PC-9 (cell line): ENCODE measurements around the gene UGT1A7. TPM values are rescaled to one million over a fixed set of nuclear protein-coding genes. Genes with fewer than 3 reads are reported as not detected.
"Not testable (repeated sequence)": the region's sequence is repeated elsewhere in the genome, so short reads cannot be mapped to it uniquely, and the experiment has no call there.

Source experiments
- BruUV-seq: library from RNA; stranded (reverse); fragments of 400-500 nt; replicated peaks from 2 replicates; lab custom pipeline; 2021; lab: Mats Ljungman, UMichigan
- CTCF ChIA-PET: fragments of 300-600 bp; sonication (Branson Sonifier 250); formaldehyde crosslinking; loops from one replicate; lab custom pipeline; 2022; ENCODE audit warnings: antibody characterized with exemption; lab: Charles Lee
- POLR2A ChIA-PET: fragments of 300-600 bp; sonication (Branson Sonifier 250); formaldehyde crosslinking; loops from one replicate; lab custom pipeline; 2022; ENCODE audit warnings: antibody characterized with exemption; ENCODE audit not compliant: unreplicated experiment; lab: Charles Lee
- DNase-seq, 2 experiments: peaks; one replicate each; pipeline versions ENCODE4 v3.0.0 to v3.0.0-alpha.2; 2015 to 2022; ENCODE audit warnings: mixed read lengths in 1 of 2
- H2AFZ ChIP-seq: fragments of 200-600 bp; sonication (generic); 2 replicates; pipeline ENCODE4 v1.8.1; 2017; ENCODE audit warnings: antibody characterized with exemption
- H3F3A ChIP-seq: fragments of 200-600 bp; sonication (generic); 2 replicates; pipeline ENCODE4 v1.8.1; 2017; ENCODE audit warnings: antibody characterized with exemption, mild to moderate bottlenecking, low read depth; ENCODE audit not compliant: insufficient read depth
- H3K27ac ChIP-seq: fragments of 200-600 bp; sonication (generic); 2 replicates; pipeline ENCODE4 v1.6.1; 2016; ENCODE audit warnings: mixed run types
- H3K27me3 ChIP-seq: fragments of 200-600 bp; sonication (generic); 2 replicates; pipeline ENCODE4 v1.6.1; 2016; ENCODE audit warnings: low read depth, mixed run types; ENCODE audit not compliant: insufficient read depth
- H3K36me3 ChIP-seq: fragments of 200-600 bp; sonication (generic); 2 replicates; pipeline ENCODE4 v1.6.1; 2016; ENCODE audit warnings: low read depth, mixed run types
- H3K4me1 ChIP-seq: fragments of 200-600 bp; sonication (generic); replicated peaks from 2 replicates; pipeline ENCODE4 v1.6.1; 2016; ENCODE audit warnings: mixed run types; ENCODE audit not compliant: insufficient read depth
- H3K4me2 ChIP-seq: fragments of 200-600 bp; sonication (generic); 2 replicates; pipeline ENCODE4 v1.6.1; 2017; ENCODE audit warnings: mixed run types
- H3K4me3 ChIP-seq: fragments of 200-600 bp; sonication (generic); 2 replicates; pipeline ENCODE4 v1.6.1; 2016; ENCODE audit warnings: mixed run types
- H3K79me2 ChIP-seq: fragments of 200-600 bp; sonication (generic); 2 replicates; pipeline ENCODE4 v1.6.1; 2017; ENCODE audit warnings: low read depth, mixed run types
- H3K9me2 ChIP-seq: fragments of 200-600 bp; sonication (generic); 2 replicates; pipeline ENCODE4 v1.8.1; 2017; ENCODE audit warnings: mild to moderate bottlenecking; ENCODE audit not compliant: insufficient read depth
- H3K9me3 ChIP-seq: fragments of 200-600 bp; sonication (generic); 2 replicates; pipeline ENCODE4 v1.8.1; 2016; ENCODE audit warnings: low read depth; ENCODE audit not compliant: insufficient read depth
- H4K20me1 ChIP-seq: fragments of 200-600 bp; sonication (generic); 2 replicates; pipeline ENCODE4 v1.8.1; 2017; ENCODE audit not compliant: insufficient read depth
- EZH2 ChIP-seq: fragments of 200-600 bp; sonication (generic); IDR thresholded peaks from 2 replicates; pipeline ENCODE4 v1.8.0; 2017; ENCODE audit warnings: antibody characterized with exemption, low read depth
- intact Hi-C: fragments of 100-400 bp; cut with micrococcal nuclease; formaldehyde crosslinking; loops from one replicate; pipeline ENCODE4 v1.10.0; 2022; ENCODE audit not compliant: unreplicated experiment
- total RNA-seq: library from RNA; stranded (reverse); gene quantifications from 2 replicates; pipeline ENCODE4 v1.2.3, GENCODE V29; 2021
- TF ChIP-seq, protein P1 (sequence below): fragments of 200-600 bp; sonication (generic); conservative IDR thresholded peaks from 2 replicates; pipeline ENCODE4 v1.6.1; 2017; ENCODE audit warnings: mixed run types, antibody characterized with exemption, mild to moderate bottlenecking, moderate library complexity

The UGT1A7 gene
- total RNA-seq, 1 experiment from 2014 or later, result 20.3 TPM

- DNase-seq, result peak in 1 of 2 experiments; percentile 23
- Histone ChIP-seq H3K4me2 (no peak overlapping the region), H3K4me1 (no peaks in the 10 kb centered on the region), H3F3A (peaks cover 45% of the 10 kb centered on the region), H4K20me1 (peaks cover 13% of the 10 kb centered on the region), H3K79me2 (peaks cover 95% of the 10 kb centered on the region), H3K27ac (no peak overlapping the region), H3K9me2 (no peaks in the 10 kb centered on the region), H3K27me3 (no peaks in the 10 kb centered on the region), H3K36me3 (peaks cover 84% of the 10 kb centered on the region), H3K9me3 (peaks cover 9% of the 10 kb centered on the region), H3K4me3 (no peak overlapping the region), H2AFZ (no peak overlapping the region)
- CTCF ChIA-PET, result no interaction called here
- POLR2A ChIA-PET, result interaction anchor here (0.7 kb wide), 1 partner anchor 50 kb away, joined by 11 read pairs; no protein-coding TSS in a partner anchor
- no TSS peak for BruUV-seq
- intact Hi-C loops, result no loop called here
- TF ChIP-seq, protein P1, sequence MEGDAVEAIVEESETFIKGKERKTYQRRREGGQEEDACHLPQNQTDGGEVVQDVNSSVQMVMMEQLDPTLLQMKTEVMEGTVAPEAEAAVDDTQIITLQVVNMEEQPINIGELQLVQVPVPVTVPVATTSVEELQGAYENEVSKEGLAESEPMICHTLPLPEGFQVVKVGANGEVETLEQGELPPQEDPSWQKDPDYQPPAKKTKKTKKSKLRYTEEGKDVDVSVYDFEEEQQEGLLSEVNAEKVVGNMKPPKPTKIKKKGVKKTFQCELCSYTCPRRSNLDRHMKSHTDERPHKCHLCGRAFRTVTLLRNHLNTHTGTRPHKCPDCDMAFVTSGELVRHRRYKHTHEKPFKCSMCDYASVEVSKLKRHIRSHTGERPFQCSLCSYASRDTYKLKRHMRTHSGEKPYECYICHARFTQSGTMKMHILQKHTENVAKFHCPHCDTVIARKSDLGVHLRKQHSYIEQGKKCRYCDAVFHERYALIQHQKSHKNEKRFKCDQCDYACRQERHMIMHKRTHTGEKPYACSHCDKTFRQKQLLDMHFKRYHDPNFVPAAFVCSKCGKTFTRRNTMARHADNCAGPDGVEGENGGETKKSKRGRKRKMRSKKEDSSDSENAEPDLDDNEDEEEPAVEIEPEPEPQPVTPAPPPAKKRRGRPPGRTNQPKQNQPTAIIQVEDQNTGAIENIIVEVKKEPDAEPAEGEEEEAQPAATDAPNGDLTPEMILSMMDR, result no peak
- TF ChIP-seq EZH2, result no peak
Measured at GRCh38 chr2:233746475-233747282, 65.0 kb downstream of the UGT1A7 start.

- H3K4me1 ChIP-seq, result no peaks in the 10 kb centered on the region
- H3F3A ChIP-seq, result peaks cover 48% of the 10 kb centered on the region
- POLR2A ChIA-PET, result interaction anchor here (0.7 kb wide), 1 partner anchor 51 kb away, joined by 11 read pairs; no protein-coding TSS in a partner anchor
- peaks cover 95% of the 10 kb centered on the region for H3K79me2 ChIP-seq
- CTCF ChIA-PET, result no interaction called here
- H3K27me3 ChIP-seq, result no peaks in the 10 kb centered on the region
- peaks cover 79% of the 10 kb centered on the region for H3K36me3 ChIP-seq
- no peaks in the 10 kb centered on the region for H3K9me2 ChIP-seq
- DNase-seq, result no peak
- H3K27ac ChIP-seq, result no peak overlapping the region
- peaks cover 13% of the 10 kb centered on the region for H4K20me1 ChIP-seq
- intact Hi-C loops, result no loop called here
- no peak overlapping the region for H2AFZ ChIP-seq
- BruUV-seq, result no TSS peak
- no peak for TF ChIP-seq EZH2
- TF ChIP-seq, protein P1, result no peak
- no peak overlapping the region for H3K4me2 ChIP-seq
- H3K4me3 ChIP-seq, result no peak overlapping the region
- H3K9me3 ChIP-seq, result peaks cover 9% of the 10 kb centered on the region
Measured at GRCh38 chr2:233747283-233747544, 65.5 kb downstream of the UGT1A7 start.

DNA sequence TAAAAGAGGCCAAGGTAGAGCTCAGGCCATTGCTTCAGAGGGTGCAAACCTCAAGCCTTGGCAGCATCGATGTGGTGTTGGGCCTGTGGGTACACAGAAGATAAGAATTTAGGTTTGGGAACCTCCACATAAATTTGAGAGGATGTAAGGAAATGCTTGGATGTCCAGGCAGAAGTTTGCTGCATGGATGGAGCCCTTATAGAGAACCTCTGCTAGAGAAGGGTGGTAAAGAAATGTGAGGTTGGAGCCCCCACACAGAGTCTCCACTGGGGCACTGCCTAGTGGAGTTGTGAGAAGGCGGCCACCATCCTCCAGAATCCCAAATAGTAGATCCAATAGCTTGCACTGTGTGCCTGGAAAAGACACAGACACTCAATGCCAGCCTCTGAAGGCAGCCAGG, 69.0 kb downstream of the UGT1A7 start:
- H3K9me3 ChIP-seq, DNase-seq: not testable (repeated sequence)

DNA sequence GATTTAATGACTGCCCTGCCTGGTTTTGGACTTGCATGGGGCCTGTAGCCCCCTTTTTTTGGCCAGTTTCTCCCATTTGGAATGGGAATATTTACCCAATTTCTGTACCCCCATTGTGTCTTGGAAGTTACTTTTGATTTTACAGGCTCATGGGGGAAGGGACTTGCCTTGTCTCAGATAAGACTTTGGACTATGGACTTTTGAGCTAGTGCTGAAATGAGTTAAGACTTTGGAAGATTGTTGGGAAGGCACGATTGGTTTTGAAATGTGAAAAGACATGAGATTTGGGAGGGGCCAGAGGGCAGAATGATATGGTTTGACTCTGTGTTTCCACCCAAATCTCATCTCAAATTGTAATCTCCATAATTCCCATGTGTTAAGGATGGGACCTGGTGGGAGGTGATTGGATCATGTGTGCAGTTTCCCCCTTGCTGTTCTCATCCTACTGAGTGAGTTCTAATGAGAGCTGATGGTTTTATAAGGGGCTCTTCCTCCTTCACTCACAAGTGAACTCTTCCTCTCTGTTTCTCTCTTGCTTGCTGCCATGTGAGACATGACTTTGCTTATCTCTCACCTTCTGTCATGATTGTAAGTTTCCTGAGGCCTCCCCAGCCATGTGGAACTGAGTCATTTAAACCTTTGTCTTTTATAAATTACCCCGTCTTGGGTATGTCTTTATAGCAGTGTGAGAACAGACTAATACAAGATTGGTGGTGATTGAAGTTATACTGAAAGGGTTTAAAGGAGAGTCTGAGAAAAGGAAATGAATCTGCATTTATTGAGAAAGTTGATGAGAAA, 69.7 kb downstream of the UGT1A7 start:
- Histone ChIP-seq H3K79me2 (peaks cover 98% of the 10 kb centered on the region), H3F3A (peaks cover 53% of the 10 kb centered on the region), H4K20me1 (peaks cover 31% of the 10 kb centered on the region), H3K27ac (0 out of 2 replicates have a peak overlapping the region, but pooled peaks have one; percentile 3), H3K36me3 (peaks cover 86% of the 10 kb centered on the region)
- peak in 1 of 2 experiments; percentile 25 for DNase-seq
- H3K4me3 ChIP-seq, H3K27me3 ChIP-seq, H3K9me2 ChIP-seq, CTCF ChIA-PET, intact Hi-C loops, H3K4me2 ChIP-seq, BruUV-seq, H3K4me1 ChIP-seq, H3K9me3 ChIP-seq, H2AFZ ChIP-seq: not testable (repeated sequence)
- POLR2A ChIA-PET, result interaction anchor here (0.6 to 0.8 kb wide), 2 partner anchors 9 to 155 kb away, joined by 4 to 7 read pairs; no protein-coding TSS in a partner anchor

More for the DNA sequence above, 69.0 kb downstream of the UGT1A7 start:
- H3K27ac ChIP-seq, POLR2A ChIA-PET, H3K27me3 ChIP-seq, H3K4me3 ChIP-seq, H3K4me1 ChIP-seq, intact Hi-C loops, H3K4me2 ChIP-seq, H2AFZ ChIP-seq, H3K9me2 ChIP-seq, CTCF ChIA-PET, BruUV-seq: not testable (repeated sequence)
- H3F3A ChIP-seq, result peaks cover 51% of the 10 kb centered on the region
- H3K36me3 ChIP-seq, result peaks cover 83% of the 10 kb centered on the region
- H3K79me2 ChIP-seq, result peaks cover 98% of the 10 kb centered on the region
- H4K20me1 ChIP-seq, result peaks cover 31% of the 10 kb centered on the region
